HepG2 (cell line): ENCODE results near the gene KDELR3. TPM values are rescaled to one million over a fixed set of nuclear protein-coding genes. Genes with fewer than 3 reads are reported as not detected.

ENCODE experiments used
- FOXA1 ChIP-seq, 2 experiments: fragments of 450-650 bp in 1 of 2; sonication (generic) in 1 of 2; formaldehyde crosslinking in 1 of 2; IDR thresholded peaks; 2 replicates each; pipeline versions ENCODE4 v1.4.0 to v1.6.1; 2016 to 2020; ENCODE audit warnings: missing genetic modification reagents in 1 of 2
- FOXJ3 ChIP-seq: sonication (generic); formaldehyde crosslinking; IDR thresholded peaks from 2 replicates; pipeline ENCODE4 v1.4.0; 2020; ENCODE audit warnings: missing genetic modification reagents, mild to moderate bottlenecking, borderline replicate concordance
- HNF4G ChIP-seq, 2 experiments: sonication (generic) in 1 of 2; formaldehyde crosslinking in 1 of 2; IDR thresholded peaks; 2 replicates each; pipeline versions ENCODE4 v1.4.0 to v1.6.1; 2011 to 2020; ENCODE audit warnings: borderline replicate concordance in 2 of 2, low read depth in 2 of 2, mild to moderate bottlenecking in 2 of 2, low read length in 1 of 2, missing genetic modification reagents in 1 of 2, moderate library complexity in 1 of 2
- KLF16 ChIP-seq, 2 experiments: sonication (generic) in 1 of 2; formaldehyde crosslinking in 1 of 2; IDR thresholded peaks; 2 replicates each; pipeline versions ENCODE4 v1.6.1 to v1.8.0; 2016 to 2023; ENCODE audit warnings: missing genetic modification reagents in 2 of 2, missing compliant biosample characterization in 1 of 2
- MAZ ChIP-seq, 2 experiments: sonication (generic) in 1 of 2; formaldehyde crosslinking in 1 of 2; IDR thresholded peaks; 2 replicates each; pipeline versions ENCODE4 v1.5.0 to v1.6.1; 2012 to 2020; ENCODE audit warnings: low read depth in 2 of 2, mild to moderate bottlenecking in 2 of 2, borderline replicate concordance in 1 of 2, improper control_type of control experiment in 1 of 2, low read length in 1 of 2, missing genetic modification reagents in 1 of 2, moderate library complexity in 1 of 2
- RAD51 ChIP-seq: fragments of 450-650 bp; IDR thresholded peaks from 2 replicates; pipeline ENCODE4 v1.6.1; 2016; ENCODE audit warnings: borderline replicate concordance
- RXRA ChIP-seq: sonication (generic); formaldehyde crosslinking; IDR thresholded peaks from 2 replicates; pipeline ENCODE4 v1.5.1; 2020; ENCODE audit warnings: missing genetic modification reagents
- SAP130 ChIP-seq: IDR thresholded peaks from 2 replicates; pipeline ENCODE4 v1.6.1; 2016; ENCODE audit warnings: low read depth
- SOX13 ChIP-seq, 3 experiments: fragments of 450-650 bp in 1 of 3; sonication (generic) in 1 of 3; formaldehyde crosslinking in 1 of 3; IDR thresholded peaks in 2 of 3; conservative IDR thresholded peaks in 1 of 3; 2 replicates each; pipeline versions ENCODE4 v1.5.0 to v1.6.1; 2016 to 2020; ENCODE audit warnings: antibody characterized with exemption in 1 of 3, mild to moderate bottlenecking in 1 of 3, missing compliant biosample characterization in 1 of 3, missing genetic modification reagents in 1 of 3, moderate library complexity in 1 of 3
- SPEN ChIP-seq: sonication (generic); formaldehyde crosslinking; IDR thresholded peaks from 2 replicates; pipeline ENCODE4 v1.5.1; 2020; ENCODE audit warnings: low read depth, mild to moderate bottlenecking, missing genetic modification reagents
- polyA plus RNA-seq, 8 experiments: library from polyadenylated mRNA; depleted of rRNA in 3 of 8; stranded (reverse) in 7 of 8; unstranded in 1 of 8; fragments of >200 nt; fragmentation: Illumina TruSeq in 4 of 8; extraction: Trizol in 4 of 8; gene quantifications; 2 replicates each; pipeline versions ENCODE4 v1.2.1 to v1.2.3, GENCODE V29; 2011 to 2016; ENCODE audit warnings: low read depth in 4 of 8, missing spikeins in 1 of 8, mixed read lengths in 1 of 8; ENCODE audit not compliant: insufficient read depth in 1 of 8
- total RNA-seq, 5 experiments: library from RNA; depleted of rRNA; stranded (reverse); fragments of >200 nt; fragmentation: Illumina TruSeq; extraction: Trizol; gene quantifications; 2 replicates each; pipeline ENCODE4 v1.2.3, GENCODE V29; 2016; ENCODE audit warnings: low read depth in 1 of 5
- TF ChIP-seq, protein P1 (sequence below): sonication (generic); formaldehyde crosslinking; IDR thresholded peaks from 2 replicates; pipeline ENCODE4; 2020; ENCODE audit warnings: missing genetic modification reagents, mild to moderate bottlenecking, borderline replicate concordance
- TF ChIP-seq, protein P2 (sequence below): sonication (generic); formaldehyde crosslinking; IDR thresholded peaks from 2 replicates; pipeline ENCODE4 v1.8.1; 2023; ENCODE audit warnings: mild to moderate bottlenecking, missing genetic modification reagents
- TF ChIP-seq, protein P3 (sequence below): sonication (generic); formaldehyde crosslinking; IDR thresholded peaks from 2 replicates; pipeline ENCODE4 v1.5.0; 2020; ENCODE audit warnings: missing genetic modification reagents
- TF ChIP-seq, protein P4 (sequence below): IDR thresholded peaks from 2 replicates; pipeline ENCODE4 v1.6.1; 2012; ENCODE audit warnings: inconsistent platforms
- TF ChIP-seq, protein P5 (sequence below): fragments of 450-650 bp; IDR thresholded peaks from 2 replicates; pipeline ENCODE4 v1.6.1; 2017; ENCODE audit warnings: mild to moderate bottlenecking
- TF ChIP-seq, protein P6 (sequence below): sonication (generic); formaldehyde crosslinking; IDR thresholded peaks from 2 replicates; pipeline ENCODE4 v1.8.0; 2022; ENCODE audit warnings: mild to moderate bottlenecking, missing genetic modification reagents, moderate library complexity

The KDELR3 gene
- total and polyA plus RNA-seq, 2 of the 13 experiments (the other 11 are each of a cell fraction or from before 2014, with no cell fraction given): 24.2 to 65.7 TPM

DNA sequence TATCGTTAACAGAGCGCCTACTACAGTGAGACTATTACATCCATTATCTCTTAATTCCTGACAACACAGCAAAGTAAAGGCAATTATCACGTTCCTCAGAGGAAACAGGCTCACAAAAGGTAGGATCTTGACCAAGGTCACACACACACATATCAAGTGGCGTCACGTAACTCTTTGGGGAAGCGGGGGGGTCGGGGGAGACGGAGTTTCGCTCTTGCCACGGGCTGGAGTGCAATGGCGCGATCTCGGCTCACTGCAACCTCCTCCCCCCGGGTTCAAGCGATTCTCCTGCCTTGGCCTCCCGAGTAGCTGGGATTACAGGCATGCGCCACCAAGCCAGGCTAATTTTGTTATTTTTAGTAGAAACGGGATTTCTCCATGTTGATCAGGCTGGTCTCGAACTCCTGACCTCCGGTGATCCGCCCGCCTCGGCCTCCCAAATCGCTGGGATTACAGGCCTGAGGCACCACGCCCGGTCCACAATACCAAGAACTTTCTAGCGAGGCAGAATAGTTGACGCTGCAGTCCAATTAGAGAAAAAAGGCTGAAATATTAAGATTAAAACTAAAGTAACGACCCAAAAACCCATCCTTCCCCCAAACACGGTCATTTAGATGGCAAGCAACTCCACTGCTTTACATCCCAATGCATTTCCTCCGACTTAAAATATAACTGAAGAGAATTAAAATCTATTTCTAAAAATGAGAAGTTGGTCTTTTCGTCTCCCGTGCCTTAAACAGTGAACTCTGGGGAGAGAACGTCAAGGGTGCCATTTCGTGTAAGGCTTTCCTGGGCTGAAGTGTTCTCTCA, 37.0 kb downstream of the KDELR3 start (continued):
- no peak for TF ChIP-seq HNF4G (IDR thresholded peaks at IDR 0.05; ENCODE audit: borderline replicate concordance, low read depth, low read length)
- no peak for TF ChIP-seq HNF4G (CRISPR knock-in tag; IDR thresholded peaks at IDR 0.05; ENCODE audit: borderline replicate concordance, low read depth)
- TF ChIP-seq FOXA1 (IDR thresholded peaks at IDR 0.05): no peak
- TF ChIP-seq FOXA1 (CRISPR knock-in tag; IDR thresholded peaks at IDR 0.05): no peak
- TF ChIP-seq SOX13 (IDR thresholded peaks at IDR 0.05): no peak
- TF ChIP-seq SOX13 (CRISPR knock-in tag; conservative IDR thresholded peaks at IDR 0.05 in 1 of 2, IDR thresholded peaks at IDR 0.05 in 1 of 2): peak in 1 of 2 experiments; percentile 5; a peak in 1 of 4 replicates
- no peak for TF ChIP-seq FOXJ3 (CRISPR knock-in tag)
- TF ChIP-seq, protein P1, sequence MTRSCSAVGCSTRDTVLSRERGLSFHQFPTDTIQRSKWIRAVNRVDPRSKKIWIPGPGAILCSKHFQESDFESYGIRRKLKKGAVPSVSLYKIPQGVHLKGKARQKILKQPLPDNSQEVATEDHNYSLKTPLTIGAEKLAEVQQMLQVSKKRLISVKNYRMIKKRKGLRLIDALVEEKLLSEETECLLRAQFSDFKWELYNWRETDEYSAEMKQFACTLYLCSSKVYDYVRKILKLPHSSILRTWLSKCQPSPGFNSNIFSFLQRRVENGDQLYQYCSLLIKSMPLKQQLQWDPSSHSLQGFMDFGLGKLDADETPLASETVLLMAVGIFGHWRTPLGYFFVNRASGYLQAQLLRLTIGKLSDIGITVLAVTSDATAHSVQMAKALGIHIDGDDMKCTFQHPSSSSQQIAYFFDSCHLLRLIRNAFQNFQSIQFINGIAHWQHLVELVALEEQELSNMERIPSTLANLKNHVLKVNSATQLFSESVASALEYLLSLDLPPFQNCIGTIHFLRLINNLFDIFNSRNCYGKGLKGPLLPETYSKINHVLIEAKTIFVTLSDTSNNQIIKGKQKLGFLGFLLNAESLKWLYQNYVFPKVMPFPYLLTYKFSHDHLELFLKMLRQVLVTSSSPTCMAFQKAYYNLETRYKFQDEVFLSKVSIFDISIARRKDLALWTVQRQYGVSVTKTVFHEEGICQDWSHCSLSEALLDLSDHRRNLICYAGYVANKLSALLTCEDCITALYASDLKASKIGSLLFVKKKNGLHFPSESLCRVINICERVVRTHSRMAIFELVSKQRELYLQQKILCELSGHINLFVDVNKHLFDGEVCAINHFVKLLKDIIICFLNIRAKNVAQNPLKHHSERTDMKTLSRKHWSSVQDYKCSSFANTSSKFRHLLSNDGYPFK (CRISPR knock-in tag): no peak
- TF ChIP-seq RAD51: no peak
- no peak for TF ChIP-seq SPEN (CRISPR knock-in tag)
- TF ChIP-seq, protein P2, sequence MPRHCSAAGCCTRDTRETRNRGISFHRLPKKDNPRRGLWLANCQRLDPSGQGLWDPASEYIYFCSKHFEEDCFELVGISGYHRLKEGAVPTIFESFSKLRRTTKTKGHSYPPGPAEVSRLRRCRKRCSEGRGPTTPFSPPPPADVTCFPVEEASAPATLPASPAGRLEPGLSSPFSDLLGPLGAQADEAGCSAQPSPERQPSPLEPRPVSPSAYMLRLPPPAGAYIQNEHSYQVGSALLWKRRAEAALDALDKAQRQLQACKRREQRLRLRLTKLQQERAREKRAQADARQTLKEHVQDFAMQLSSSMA (CRISPR knock-in tag): no peak
- TF ChIP-seq, protein P3, sequence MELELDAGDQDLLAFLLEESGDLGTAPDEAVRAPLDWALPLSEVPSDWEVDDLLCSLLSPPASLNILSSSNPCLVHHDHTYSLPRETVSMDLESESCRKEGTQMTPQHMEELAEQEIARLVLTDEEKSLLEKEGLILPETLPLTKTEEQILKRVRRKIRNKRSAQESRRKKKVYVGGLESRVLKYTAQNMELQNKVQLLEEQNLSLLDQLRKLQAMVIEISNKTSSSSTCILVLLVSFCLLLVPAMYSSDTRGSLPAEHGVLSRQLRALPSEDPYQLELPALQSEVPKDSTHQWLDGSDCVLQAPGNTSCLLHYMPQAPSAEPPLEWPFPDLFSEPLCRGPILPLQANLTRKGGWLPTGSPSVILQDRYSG (CRISPR knock-in tag): no peak
- no peak for TF ChIP-seq MAZ (IDR thresholded peaks at IDR 0.05; ENCODE audit: borderline replicate concordance, low read depth, low read length)
- TF ChIP-seq MAZ (CRISPR knock-in tag; IDR thresholded peaks at IDR 0.05; ENCODE audit: low read depth): 0 out of 2 replicates have a peak, but pooled peaks have one; percentile 35
- 0 out of 4 replicates have a peak, but pooled peaks of 1 of the 2 experiments have one; percentile 25 for TF ChIP-seq KLF16 (CRISPR knock-in tag; IDR thresholded peaks at IDR 0.05)
- TF ChIP-seq, protein P4, sequence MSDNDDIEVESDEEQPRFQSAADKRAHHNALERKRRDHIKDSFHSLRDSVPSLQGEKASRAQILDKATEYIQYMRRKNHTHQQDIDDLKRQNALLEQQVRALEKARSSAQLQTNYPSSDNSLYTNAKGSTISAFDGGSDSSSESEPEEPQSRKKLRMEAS: no peak; the same call in 1 of the 2 replicates
- TF ChIP-seq, protein P5, sequence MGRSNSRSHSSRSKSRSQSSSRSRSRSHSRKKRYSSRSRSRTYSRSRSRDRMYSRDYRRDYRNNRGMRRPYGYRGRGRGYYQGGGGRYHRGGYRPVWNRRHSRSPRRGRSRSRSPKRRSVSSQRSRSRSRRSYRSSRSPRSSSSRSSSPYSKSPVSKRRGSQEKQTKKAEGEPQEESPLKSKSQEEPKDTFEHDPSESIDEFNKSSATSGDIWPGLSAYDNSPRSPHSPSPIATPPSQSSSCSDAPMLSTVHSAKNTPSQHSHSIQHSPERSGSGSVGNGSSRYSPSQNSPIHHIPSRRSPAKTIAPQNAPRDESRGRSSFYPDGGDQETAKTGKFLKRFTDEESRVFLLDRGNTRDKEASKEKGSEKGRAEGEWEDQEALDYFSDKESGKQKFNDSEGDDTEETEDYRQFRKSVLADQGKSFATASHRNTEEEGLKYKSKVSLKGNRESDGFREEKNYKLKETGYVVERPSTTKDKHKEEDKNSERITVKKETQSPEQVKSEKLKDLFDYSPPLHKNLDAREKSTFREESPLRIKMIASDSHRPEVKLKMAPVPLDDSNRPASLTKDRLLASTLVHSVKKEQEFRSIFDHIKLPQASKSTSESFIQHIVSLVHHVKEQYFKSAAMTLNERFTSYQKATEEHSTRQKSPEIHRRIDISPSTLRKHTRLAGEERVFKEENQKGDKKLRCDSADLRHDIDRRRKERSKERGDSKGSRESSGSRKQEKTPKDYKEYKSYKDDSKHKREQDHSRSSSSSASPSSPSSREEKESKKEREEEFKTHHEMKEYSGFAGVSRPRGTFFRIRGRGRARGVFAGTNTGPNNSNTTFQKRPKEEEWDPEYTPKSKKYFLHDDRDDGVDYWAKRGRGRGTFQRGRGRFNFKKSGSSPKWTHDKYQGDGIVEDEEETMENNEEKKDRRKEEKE: no peak
- peak; percentile 20; the same call in 1 of the 2 replicates for TF ChIP-seq RXRA
- peak; percentile 45 for TF ChIP-seq SAP130 (CRISPR knock-in tag)
- TF ChIP-seq, protein P6, sequence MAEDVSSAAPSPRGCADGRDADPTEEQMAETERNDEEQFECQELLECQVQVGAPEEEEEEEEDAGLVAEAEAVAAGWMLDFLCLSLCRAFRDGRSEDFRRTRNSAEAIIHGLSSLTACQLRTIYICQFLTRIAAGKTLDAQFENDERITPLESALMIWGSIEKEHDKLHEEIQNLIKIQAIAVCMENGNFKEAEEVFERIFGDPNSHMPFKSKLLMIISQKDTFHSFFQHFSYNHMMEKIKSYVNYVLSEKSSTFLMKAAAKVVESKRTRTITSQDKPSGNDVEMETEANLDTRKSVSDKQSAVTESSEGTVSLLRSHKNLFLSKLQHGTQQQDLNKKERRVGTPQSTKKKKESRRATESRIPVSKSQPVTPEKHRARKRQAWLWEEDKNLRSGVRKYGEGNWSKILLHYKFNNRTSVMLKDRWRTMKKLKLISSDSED (CRISPR knock-in tag): no peak
